22Rv1 (cell line): ENCODE results near the gene COMMD3.
"Not testable (repeated sequence)": the region's sequence is repeated elsewhere in the genome, so short reads cannot be mapped to it uniquely, and the experiment has no call there.

ENCODE experiments used
- H3K27ac ChIP-seq: fragments of 450-650 bp; 2 replicates; pipeline ENCODE4 v1.5.1; 2017
- ZFX ChIP-seq: fragments of 450-650 bp; IDR thresholded peaks from 2 replicates; pipeline ENCODE4 v1.6.1; 2017; ENCODE audit warnings: antibody characterized with exemption, borderline replicate concordance
- TF ChIP-seq, protein P1 (sequence below): fragments of 450-650 bp; IDR thresholded peaks from 2 replicates; pipeline ENCODE4 v1.5.1; 2017; ENCODE audit warnings: mild to moderate bottlenecking

COMMD3 gene

DNA sequence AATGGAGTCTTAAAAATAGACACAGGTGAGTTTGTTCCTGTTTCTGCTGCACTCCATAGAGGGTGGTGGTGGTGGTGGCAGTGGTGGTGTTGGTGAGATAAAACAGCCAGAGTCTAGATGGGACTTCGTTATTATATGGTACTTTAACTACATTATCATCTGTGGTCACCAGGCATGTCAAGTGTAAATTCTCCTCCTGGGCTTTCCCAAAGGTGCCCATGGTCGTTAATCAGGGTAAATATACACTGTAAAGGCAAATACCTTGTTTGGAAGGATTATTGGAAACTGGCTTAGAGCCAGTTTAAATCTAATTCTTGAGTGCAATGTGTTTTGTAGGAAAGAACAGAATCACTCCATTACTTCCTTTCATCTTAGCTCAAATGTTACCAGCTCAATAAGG is 21.5 kb upstream of the COMMD3 start:
- H3K27ac ChIP-seq: no peak overlapping the region
- TF ChIP-seq ZFX: no peak
- TF ChIP-seq, protein P1, sequence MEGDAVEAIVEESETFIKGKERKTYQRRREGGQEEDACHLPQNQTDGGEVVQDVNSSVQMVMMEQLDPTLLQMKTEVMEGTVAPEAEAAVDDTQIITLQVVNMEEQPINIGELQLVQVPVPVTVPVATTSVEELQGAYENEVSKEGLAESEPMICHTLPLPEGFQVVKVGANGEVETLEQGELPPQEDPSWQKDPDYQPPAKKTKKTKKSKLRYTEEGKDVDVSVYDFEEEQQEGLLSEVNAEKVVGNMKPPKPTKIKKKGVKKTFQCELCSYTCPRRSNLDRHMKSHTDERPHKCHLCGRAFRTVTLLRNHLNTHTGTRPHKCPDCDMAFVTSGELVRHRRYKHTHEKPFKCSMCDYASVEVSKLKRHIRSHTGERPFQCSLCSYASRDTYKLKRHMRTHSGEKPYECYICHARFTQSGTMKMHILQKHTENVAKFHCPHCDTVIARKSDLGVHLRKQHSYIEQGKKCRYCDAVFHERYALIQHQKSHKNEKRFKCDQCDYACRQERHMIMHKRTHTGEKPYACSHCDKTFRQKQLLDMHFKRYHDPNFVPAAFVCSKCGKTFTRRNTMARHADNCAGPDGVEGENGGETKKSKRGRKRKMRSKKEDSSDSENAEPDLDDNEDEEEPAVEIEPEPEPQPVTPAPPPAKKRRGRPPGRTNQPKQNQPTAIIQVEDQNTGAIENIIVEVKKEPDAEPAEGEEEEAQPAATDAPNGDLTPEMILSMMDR: no peak

DNA sequence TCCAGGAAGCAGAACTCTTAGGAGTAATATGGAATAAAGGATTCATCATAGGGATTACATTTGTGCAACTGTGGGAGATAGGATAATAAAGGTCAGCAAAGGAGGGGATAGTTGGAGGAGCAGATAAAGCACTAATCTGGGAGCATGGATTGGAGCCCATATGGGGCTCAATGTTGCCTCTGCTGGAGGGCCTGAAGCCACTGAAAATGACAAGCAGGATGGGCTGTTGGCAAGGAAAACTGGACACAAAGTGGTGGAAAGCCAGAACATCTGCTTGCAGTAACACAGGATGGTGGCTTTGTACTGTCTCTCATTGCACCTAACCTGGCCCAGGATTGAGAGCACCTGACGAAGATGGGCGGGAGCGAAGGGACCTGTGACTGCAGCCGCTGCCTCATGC is 15.0 kb upstream of the COMMD3 start:
- TF ChIP-seq ZFX: no peak
- TF ChIP-seq, protein P1: no peak
- H3K27ac ChIP-seq: no peak overlapping the region

DNA sequence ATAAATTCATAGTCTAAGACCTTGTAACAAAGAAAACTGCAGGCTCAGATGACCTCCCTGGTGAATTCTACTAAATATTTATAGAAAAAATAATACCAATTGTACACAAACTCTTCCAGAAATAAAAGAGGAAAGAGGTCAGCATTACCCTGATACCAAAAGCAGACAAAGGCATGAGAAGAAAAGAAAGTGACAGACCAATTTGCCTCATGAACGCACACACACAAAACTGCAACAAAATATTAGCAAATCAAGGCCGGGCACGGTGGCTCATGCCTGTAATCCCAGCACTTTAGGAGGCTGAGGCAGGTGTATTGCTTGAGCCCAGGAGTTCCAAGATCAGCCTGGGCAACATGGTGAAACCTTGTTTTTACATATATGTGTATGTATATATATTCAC is 12.7 kb upstream of the COMMD3 start:
- TF ChIP-seq, protein P1: no peak
- TF ChIP-seq ZFX: no peak
- no peak overlapping the region for H3K27ac ChIP-seq

DNA sequence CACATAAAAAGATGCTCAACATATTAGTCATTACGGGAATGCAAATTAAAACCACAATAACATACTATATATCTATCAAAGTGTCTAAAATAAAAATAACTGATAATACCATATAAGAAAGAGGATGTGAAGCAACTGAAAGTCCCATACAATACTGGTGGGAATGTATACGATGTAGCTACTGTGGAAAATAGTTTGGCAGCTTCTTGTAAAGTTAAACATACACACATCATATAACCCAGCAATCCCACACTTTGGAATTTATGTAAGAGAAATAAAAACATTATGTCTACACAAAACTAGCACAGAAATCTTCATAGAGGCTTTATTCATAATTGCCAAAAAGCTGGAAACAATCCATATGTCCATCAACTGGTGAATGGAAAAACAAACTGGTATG is 10.5 kb upstream of the COMMD3 start:
- no peak overlapping the region for H3K27ac ChIP-seq
- TF ChIP-seq, protein P1: no peak
- no peak for TF ChIP-seq ZFX

DNA sequence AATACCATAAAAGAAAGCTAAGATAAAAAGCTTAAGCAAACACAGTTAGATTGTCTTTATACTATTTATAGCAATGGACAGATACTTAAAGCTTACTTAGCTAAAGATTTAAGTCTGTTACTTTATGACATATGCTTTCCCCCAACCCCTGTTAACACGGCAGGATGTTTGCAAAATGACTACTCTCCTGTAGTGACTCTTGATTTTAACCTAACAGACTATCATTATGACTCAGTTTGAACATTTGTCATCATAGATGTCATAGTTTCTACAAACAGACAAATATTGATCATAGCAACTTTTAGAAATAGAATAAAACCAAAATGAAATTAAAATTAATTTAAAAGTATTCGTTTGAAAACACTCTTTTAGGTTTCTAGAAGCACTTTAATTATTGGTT is 7.8 kb upstream of the COMMD3 start:
- TF ChIP-seq ZFX: no peak
- TF ChIP-seq, protein P1: no peak
- no peak overlapping the region for H3K27ac ChIP-seq

DNA sequence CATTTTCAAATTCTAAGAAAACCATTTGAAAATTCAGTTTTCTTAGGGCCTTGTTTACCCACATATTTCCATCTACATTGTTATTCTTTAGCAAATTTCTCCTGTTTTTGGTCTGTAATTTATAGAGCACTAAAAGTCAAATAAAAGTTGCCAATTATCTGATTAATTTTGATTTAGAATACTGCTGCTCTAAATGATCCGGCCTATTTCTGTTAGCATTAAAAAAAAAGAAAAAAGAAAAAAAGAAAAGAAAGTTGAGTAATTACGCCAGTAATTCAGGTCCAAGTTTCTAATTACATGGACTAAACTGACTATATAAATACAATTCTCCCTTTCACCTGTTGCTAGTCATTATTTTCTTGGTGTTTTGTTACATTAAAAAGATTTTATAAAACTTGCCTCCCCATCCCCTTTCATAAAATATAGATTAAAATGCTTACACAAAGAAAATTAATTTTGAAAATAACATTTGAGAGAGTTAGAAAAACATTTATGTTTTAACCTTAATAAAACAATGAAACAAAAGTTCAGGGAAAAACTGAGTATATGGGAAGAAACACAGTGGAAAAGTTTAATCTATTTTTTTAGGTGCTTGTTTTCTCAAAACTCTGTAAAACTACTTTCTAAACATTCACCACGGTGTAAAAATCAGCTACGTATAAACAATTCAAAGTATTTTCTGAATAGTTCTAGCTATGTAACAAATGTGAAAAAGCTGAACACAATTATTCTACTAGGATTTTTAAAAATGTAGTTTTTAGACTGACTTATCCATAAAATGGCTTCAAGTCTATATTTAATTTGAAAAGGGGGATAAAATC is 6.8 kb upstream of the COMMD3 start:
- H3K27ac ChIP-seq: no peak overlapping the region
- TF ChIP-seq, protein P1: no peak
- no peak for TF ChIP-seq ZFX

DNA sequence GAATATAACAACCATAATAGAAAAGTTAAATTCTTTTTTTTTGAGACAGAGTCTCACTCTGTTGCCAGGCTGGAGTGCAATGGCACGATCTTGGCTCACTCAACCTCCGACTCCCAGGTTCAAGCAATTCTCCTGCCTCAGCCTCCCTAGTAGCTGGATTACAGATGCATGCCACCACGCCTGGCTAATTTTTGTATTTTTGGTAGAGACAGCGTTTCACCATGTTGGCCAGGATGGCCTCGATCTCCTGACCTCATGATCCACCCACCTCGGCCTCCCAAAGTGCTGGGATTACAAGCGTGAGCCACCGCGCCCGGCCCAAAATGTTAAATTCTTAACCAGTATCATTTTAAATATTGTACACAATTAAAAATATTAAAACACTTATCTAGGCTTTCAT is 6.2 kb upstream of the COMMD3 start:
- not testable (repeated sequence) for H3K27ac ChIP-seq

DNA sequence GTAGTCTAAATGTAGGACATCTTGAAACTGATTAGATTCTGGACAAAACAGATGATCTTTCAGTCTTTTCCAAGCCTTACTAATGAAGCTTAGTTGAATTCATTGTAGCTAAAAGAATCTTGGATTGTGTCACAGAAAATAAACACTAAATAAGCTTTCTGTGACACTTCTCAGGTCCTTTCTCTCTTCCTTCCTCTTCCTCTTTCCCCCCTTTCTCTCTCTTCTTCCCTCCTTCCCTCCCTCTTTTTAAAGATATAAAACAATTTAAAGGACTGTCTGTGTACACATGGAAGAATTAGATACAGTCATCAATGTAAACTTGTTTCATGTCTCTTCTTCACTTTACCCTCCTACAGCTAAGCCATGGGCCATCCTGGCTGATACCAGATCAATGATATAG is 5.3 kb upstream of the COMMD3 start:
- TF ChIP-seq, protein P1: no peak
- TF ChIP-seq ZFX: no peak
- no peak overlapping the region for H3K27ac ChIP-seq
